Measurements from ENCODE around the gene CHCHD4.
"Not testable (repeated sequence)": the region's sequence is repeated elsewhere in the genome, so short reads cannot be mapped to it uniquely, and the experiment has no call there.

Gene CHCHD4

DNA sequence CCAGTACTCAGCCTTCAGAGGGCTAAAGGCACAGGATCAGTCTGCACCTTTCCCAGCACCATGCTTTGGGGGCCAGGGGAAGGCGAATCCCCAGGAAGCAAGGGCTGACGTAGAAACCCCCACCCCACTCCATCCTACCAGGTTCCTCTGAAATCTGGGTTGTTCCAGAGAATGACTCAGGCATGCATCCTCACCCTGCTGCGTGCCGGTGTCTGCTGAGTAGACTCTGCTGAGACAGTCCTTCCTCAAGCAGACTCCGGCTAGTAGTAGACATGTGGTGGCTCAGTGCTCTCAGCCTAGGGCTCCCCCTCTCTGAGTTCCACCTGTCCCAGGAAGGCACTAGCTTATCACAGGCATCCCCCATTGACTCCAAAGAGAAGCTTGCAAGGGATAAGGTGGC lies 9.2 kb upstream of the CHCHD4 start:
- DNase-seq = no peak

- DNase-seq = no peak
Measured at GRCh38 chr3:14133188-14133800, 8.6 kb upstream of the CHCHD4 start.

DNA sequence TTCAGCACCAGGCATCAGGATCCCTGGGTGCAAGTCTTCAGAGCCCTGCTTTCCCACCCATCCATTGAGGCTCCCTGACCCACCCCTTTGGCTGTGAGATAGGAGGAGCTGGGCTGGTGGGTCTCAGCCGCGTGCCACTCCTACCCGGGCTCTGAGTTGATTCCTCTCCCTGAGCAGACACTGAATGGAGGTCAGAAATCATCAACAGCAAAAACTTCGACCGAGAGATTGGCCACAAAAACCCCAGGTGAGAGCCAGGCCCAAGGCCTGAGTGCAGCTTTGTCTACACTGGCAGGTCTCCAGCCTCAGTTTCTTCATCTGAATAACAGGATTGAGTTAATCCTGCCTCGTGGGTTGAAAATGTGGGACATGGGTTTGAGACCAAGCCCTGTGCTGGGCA lies 8.0 kb upstream of the CHCHD4 start:
- DNase-seq = no peak

DNA sequence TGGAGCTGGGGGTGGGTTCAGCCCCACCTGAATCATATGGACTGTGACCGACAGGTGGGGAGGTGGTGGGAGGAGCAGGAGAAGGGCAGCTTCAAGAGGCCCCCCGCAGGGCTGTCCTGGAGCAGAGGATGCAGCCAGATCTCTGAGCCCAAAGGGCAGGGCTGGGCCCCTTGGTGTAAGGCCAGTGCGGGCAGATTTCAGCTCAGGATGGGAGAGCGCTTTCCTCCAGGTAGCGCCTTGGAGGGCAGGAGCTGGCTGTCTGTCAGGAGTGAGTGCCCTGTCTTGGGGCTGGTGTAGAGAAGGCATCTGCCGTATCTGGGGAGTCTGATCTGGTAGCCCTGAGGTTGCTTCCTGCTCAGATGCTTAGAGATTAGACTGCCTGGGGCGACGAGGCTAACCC lies 7.5 kb upstream of the CHCHD4 start:
- DNase-seq = no peak

DNA sequence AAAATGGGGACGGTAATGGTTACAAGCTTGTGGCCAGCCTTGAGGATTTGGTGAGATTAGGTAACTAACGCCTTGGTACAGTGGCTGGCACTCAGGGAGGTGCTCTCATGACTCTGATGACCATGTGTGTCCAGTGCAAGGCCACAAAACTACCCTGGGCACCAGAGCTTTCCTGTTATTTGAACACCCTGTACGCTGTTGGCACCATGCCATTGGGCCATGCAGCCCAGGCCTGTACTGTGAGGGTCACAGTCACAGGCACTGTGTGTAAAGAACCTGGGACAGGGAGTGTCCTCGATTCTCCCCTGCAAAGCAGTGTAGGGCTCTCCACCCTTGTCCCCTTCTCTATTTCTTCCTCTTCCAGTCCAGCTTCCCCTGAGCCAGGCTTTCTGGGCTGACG lies 6.5 kb upstream of the CHCHD4 start:
- DNase-seq = peak; percentile 10

DNA sequence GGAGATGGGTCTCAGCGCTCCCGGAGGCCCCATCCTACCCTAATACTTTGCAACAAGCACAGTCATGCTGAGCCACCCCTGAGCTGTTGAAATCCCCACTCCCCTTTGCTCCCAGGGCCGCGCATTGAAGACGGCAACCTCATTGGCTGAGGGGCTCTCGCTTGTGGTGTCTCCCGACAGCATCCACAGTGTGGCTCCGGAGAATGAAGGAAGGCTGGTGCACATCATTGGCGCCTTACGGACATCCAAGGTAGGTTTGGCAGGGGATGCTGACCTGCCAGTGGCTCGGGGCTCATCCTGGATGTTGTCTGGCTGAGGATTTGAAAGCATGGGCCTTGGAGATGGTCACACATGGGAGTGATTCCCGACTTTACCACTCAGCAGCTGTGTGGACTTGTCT lies 6.0 kb upstream of the CHCHD4 start:
- no peak for DNase-seq

- DNase-seq = no peak
Measured at GRCh38 chr3:14130230-14130629, 5.6 kb upstream of the CHCHD4 start.

DNA sequence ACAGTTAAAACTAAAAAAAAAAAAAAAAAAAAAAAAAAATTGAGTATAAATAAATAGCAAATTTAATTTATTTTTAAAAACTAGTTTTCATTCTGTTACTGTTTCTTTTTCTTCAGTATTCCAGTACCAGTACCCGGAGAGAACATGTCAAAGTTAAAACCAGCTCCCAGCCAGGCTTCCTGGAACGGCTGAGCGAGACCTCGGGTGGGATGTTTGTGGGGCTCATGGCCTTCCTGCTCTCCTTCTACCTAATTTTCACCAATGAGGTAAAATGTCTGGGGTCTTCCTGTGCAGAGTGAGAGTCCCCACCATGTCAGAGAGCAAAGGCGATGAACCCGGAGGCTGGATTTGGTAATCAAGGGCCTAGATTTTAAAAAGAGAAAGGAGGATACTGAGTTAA lies 4.6 kb upstream of the CHCHD4 start:
- DNase-seq = no peak

DNA sequence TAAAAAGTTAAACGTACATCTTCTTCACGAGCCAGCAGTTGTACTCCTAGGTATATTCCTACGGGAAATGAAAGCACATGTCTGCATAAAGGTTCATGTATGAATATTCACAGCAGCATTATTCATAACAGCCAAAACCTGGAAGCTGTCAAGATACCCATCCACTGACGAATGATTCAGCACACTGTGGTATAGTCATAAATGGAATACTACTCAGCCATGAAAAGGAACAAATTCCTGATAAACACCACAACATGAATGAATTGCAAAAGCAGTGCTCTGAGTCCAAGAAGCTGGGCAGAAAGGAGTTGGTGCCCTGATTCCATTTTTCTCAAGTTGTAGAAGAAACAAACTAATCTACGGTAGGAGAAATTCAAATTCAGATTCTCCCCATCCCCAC lies 4.1 kb upstream of the CHCHD4 start:
- no peak for DNase-seq

- no peak for DNase-seq
Measured at GRCh38 chr3:14127516-14128161, 3.0 kb upstream of the CHCHD4 start.

GRCh38 chr3:14126887-14127505 lies 2.3 kb upstream of the CHCHD4 start:
- no peak for DNase-seq

DNA sequence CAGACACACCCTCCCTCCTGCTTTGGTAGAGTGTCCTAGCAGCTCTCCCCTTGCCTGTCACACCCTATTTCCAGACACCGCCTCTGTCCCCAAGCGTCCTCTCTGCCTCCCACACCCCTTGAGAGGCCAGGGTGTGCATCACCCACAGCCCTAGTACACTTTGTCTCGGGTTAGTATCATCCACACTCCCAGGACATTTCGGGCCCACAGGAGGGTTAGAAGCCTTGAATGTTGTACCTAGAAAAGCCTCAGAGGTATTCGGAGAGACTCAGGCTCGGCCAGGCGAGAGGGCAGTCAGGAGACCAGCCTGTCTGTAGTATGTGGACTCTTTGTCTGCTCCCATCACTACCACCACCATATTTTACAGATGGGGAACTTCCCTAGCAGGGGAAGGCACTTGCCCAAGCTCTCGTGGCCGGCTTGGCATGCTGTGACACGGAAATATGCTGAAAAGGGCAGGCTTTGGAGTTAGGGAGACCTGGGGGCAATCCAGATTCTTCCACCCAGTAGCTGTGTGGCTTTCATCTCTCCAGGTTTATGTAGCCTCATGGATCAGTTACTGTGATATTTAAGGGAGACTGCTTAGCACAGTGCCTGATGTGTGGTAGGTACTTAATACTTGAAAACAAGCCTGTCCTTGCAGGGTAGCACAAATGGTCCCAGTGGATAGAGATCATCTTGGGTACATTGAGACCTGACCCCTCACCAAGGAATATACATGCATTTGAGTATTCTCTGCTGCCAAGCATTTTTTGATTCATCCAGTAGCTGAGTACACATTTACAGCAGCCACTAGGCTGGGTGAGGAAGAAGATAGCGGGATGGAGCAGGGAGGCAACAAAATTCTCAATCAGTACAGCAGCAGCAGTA lies 1.6 kb upstream of the CHCHD4 start:
- no peak for DNase-seq

DNA sequence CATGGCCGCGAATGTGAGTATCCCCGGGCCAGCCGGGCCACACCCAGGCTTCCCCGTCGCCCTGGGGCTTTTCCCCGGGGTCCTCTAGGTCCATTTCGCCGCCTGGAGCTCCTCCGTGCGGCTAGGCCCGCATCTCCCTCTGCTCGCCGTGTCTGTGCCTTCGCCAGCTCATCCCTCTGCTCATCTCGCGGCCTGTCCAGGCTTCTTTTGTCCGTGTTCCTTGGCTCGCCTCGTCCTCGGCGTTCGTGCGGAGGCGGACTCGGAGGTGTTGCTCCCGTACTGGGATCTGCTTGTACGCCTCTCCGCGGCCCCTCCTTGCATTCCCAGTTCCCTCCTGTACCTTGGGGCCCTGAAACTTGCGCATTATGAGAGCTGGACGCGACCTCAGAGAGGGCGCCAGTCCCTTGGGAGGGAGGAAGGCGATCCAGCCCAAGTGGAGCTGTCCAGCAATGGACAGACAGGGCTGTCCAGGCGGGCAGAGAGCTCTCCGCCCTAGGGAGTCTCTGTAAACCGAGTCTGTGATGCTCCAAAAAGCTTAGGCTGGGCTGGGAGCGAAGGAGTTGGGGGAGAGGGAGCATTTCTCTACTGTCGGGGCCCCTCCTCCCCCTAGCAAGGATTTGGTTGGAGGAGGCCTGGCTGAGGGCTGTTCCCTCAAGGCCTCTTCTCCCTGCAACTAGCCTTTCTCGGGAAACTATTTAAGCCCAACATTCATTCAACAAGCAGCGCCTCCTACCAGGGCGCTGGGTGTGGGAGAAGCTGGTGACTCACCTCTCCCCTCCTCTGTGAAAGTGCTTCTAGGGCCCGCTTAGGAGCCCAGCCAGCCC lies 735 bp upstream of the CHCHD4 start:
- peak; percentile 67 for DNase-seq

DNA sequence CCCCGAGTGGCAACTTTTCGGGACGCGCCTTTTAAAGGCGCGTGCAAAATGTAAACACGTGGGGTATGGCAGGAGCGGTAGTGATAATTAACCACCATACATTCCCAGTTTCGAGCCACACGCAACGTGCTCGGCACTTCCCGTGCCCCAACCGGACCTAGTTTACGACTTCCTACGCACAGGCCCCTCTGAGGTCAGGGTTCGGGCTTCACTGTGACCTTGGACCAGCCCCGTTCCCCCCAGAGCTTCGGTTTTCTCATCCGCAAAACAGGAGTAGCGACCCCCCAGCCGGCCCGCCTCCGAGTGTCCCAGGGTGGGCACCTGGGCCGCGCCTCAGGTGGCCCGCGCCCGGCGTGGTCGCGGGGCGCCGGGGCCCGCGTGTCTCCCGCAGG lies 451 bp downstream of the CHCHD4 start:
- DNase-seq = peak; percentile 73

DNA sequence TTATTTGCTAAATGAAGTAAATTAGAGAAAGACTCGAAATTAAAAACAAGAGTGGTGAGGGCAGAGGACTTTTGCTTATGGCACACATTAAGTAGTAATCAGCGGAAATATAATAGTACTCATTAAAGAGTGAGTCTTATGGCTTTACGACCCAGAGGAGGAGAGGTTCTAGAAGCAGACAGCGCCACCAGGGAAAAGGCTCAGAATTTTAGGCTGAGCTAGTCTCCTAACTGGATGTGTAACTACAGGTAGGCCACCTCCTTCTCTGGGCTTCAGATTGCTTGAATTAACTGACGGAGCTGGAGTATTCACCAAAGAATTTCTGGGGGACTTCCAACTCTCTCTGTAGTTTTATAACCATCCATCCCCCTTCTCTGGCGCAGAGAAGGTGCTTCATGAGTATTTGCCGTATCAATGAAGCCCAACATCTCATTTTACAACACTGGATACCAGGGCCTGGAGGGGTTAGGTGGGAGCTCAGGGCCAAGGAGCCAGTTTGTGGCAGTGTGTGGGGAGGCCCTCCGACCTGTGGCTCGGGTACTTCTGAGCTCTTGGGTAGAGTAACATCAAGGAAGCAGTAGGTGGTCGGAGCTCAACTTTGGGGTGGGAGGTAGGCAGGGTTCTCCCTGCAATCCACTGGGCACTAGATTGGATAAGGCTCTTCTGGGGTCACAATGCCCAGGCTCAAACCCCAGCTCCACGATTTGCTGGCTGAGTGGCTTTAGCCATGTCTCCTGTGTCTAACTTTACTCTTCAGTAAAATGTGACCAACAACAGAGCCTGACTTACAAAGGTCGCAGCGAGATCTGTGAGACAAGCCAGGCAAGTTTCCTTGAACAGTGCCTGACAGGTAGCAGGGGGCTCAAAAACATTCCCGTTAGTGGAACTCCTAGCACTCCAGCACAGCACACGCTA lies 1.1 kb downstream of the CHCHD4 start:
- no peak for DNase-seq

- no peak for DNase-seq
Measured at GRCh38 chr3:14122301-14122700, 2.4 kb downstream of the CHCHD4 start.

DNA sequence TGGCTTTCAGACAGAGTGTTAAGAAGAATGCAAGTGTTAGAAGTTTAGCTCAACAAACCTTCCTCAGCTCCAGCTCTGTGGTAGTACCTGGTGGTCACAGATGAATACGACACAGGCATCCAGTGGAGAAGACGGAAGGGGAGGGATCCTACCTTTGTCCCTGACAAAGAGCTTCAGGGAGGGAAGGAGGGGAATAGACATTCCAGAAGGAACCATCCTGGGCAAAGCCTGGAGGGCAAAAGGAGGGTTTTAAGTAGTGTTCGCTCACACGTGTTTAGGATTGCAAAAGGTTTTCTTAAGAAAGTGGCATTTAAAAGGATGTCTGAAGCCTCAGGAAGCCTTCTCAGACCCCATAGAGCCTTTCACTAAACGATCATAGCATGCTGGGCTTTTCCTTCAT lies 2.8 kb downstream of the CHCHD4 start:
- no peak for DNase-seq

GRCh38 chr3:14120921-14121448 lies 3.7 kb downstream of the CHCHD4 start:
- not testable (repeated sequence) for DNase-seq

GRCh38 chr3:14120111-14120920 lies 4.4 kb downstream of the CHCHD4 start:
- DNase-seq = no peak

GRCh38 chr3:14119651-14120050 lies 5.0 kb downstream of the CHCHD4 start:
- no peak for DNase-seq
